Stimulated activated CD8-positive, alpha-beta memory T cell treated with anti-CD3 and anti-CD28 coated beads, Interleukin-15, amount 100 ng/mL, for 1 hour (primary cell): ENCODE results near the gene NUMBL.
"Not testable (repeated sequence)": the region's sequence is repeated elsewhere in the genome, so short reads cannot be mapped to it uniquely, and the experiment has no call there.

Experiments used
- DNase-seq: peaks from one replicate; pipeline ENCODE4 v3.0.0-alpha.2; 2020; ENCODE audit warnings: low read depth

Gene NUMBL

GRCh38 chr19:40690050-40690692 is at the start of gene NUMBL:
NUMBL (minus strand) TSS chr19:40690651; CDS start chr19:40690483, 168 bp downstream.
- no peak for DNase-seq

GRCh38 chr19:40739030-40739839 is 48.8 kb upstream of the NUMBL start:
- no peak for DNase-seq

GRCh38 chr19:40737102-40737644 is 46.7 kb upstream of the NUMBL start:
- DNase-seq, result no peak

GRCh38 chr19:40736661-40737060 is 46.2 kb upstream of the NUMBL start:
- DNase-seq, result no peak

GRCh38 chr19:40735013-40735771 is 44.7 kb upstream of the NUMBL start:
- no peak for DNase-seq

- no peak for DNase-seq
Observed at GRCh38 chr19:40733149-40733548, 42.7 kb upstream of the NUMBL start.

- not testable (repeated sequence) for DNase-seq
Observed at GRCh38 chr19:40732304-40732703, 41.9 kb upstream of the NUMBL start.

- DNase-seq, result not testable (repeated sequence)
Observed at GRCh38 chr19:40730065-40730464, 39.6 kb upstream of the NUMBL start.

- DNase-seq, result no peak
Observed at GRCh38 chr19:40726279-40726678, 35.8 kb upstream of the NUMBL start.

GRCh38 chr19:40724855-40725254 is 34.4 kb upstream of the NUMBL start:
- DNase-seq, result no peak

- no peak for DNase-seq
Observed at GRCh38 chr19:40724315-40724714, 33.9 kb upstream of the NUMBL start.

- no peak for DNase-seq
Observed at GRCh38 chr19:40723661-40724254, 33.3 kb upstream of the NUMBL start.

- DNase-seq, result no peak
Observed at GRCh38 chr19:40721936-40722661, 31.6 kb upstream of the NUMBL start.

- no peak for DNase-seq
Observed at GRCh38 chr19:40721140-40721486, 30.7 kb upstream of the NUMBL start.

GRCh38 chr19:40719414-40719894 is 29.0 kb upstream of the NUMBL start:
- DNase-seq, result no peak

GRCh38 chr19:40718774-40719391 is 28.4 kb upstream of the NUMBL start:
- no peak for DNase-seq

- no peak for DNase-seq
Observed at GRCh38 chr19:40717880-40718773, 27.7 kb upstream of the NUMBL start.

- no peak for DNase-seq
Observed at GRCh38 chr19:40717325-40717879, 27.0 kb upstream of the NUMBL start.
